GM04503 (cell line): ENCODE data around the gene CSPG5.

ENCODE experiments used
- DNase-seq: peaks from one replicate; pipeline ENCODE4 v3.0.0-alpha.2; 2012; ENCODE audit warnings: low read depth

Gene CSPG5, protein sequence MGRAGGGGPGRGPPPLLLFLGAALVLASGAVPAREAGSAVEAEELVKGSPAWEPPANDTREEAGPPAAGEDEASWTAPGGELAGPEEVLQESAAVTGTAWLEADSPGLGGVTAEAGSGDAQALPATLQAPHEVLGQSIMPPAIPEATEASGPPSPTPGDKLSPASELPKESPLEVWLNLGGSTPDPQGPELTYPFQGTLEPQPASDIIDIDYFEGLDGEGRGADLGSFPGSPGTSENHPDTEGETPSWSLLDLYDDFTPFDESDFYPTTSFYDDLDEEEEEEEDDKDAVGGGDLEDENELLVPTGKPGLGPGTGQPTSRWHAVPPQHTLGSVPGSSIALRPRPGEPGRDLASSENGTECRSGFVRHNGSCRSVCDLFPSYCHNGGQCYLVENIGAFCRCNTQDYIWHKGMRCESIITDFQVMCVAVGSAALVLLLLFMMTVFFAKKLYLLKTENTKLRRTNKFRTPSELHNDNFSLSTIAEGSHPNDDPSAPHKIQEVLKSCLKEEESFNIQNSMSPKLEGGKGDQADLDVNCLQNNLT

GRCh38 chr3:47578691-47579632, at the start of gene CSPG5:
Gene CSPG5 (minus strand): TSS chr3:47578865. CDS start chr3:47578693, 172 bp downstream.
- no peak for DNase-seq

DNA sequence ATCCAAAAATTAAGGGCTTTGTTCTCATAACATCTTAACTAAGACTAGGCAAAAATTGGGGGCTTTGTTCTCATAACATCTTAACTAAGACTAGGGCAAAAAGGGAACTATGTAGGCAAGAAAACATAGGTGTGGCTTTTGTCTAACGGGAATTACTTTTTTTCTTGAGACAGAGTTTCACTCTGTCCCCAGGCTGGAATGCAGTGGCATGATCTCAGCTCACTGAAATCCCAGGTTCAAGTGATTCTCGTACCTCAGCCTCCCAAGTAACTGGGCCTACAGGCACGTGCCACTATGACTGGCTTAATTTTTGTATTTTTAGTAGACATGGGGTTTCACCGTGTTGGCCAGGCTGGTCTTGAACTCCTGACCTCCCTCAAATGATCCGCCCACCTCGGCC, 49.8 kb upstream of the CSPG5 start:
- no peak for DNase-seq

DNA sequence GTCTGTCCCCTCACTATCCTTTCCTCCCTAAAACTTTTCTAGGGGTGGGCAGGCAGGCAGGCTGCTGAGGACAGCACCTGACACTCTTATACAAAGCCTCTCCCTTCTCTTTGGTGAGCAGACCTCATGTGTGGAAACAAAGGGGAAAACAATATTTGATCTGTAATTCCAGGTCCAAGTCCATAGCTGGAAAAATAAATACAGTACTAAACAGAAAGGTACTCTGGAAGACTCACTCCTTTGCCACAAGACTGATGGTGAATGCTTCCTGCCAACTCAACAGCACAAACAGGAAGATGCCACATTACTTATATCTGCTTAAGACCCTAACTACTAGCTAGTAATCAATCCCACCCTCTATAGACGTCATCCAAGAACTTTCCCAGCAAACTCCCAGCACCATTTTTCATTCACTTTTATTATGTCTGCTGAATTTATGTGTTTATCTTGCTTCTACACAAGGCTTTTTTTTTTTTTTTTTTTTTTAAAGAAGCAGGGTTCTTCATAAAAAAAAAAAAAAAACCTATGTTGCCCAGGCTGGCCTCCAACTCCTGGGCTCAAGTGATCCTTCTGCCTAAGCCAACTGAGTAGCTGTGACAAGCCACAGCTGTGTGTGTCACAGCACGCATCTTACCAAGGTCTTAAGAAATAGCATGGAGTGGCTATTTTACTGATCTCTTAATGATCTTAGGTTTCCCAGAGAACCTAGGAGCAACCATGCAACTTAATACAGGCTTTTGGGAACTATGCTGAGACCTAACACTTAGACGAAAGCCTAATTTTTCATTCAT, 44.2 kb upstream of the CSPG5 start:
- DNase-seq: no peak

DNA sequence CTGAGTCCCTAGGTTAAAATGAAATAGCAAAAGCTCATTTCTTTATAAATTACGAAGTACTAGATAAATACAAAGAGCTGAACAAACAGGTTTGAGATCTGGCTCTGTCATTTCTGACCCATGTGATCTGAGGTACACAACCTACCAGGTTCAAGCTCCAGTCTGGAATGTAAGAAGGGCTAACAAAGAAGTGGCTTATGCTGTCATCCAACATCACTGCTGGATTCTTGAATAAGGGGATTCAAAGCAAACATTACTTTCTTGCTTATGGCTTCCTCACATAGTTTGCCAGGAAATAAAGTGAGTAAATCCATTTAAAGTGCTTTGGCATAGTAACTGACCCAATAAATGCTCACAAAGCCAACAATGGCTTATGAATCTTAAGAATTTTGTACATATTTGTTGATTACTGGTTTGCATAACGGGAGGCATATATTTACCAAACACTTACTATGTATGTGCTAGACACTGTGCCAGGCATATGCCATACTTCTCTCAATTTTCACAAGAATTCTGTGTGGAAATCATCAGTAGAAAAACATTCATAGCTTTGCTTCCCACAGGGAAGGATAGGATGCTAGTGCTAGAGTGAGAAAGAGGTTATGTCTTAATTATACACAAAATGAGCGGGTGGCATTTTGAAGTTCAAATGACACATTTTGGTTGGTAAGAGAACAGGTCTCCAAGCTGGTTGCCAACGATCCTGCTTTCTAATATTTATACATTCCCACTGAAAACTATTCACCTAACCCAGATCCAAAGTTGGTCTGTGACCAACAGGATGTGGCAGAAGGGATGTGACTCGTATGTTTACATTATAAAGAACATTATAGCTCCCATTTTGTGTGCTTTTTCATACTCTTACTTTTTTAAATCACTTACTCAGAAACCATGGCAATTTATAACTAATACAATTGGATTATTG, 38.7 kb upstream of the CSPG5 start:
- no peak for DNase-seq

DNA sequence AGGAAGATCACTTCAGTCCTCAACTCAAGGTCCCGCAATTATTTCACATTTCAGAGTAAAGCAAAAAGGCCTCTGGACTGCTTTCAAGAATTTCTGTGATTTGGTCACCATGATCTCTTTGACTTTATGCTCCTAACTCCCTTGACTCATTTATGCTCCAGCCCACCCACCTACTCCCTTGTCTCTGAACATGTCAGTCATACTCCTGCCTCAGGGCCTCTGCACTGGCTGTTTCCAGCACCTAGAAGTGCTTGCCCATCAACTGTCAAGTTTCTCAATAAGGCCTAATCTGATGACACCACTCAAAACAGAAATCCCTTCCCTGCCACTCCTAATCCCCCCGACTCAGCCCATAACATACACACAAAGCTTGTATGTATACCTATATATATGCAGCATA, 36.1 kb upstream of the CSPG5 start:
- no peak for DNase-seq

- no peak for DNase-seq
Observed at GRCh38 chr3:47613722-47614121, 35.1 kb upstream of the CSPG5 start.

DNA sequence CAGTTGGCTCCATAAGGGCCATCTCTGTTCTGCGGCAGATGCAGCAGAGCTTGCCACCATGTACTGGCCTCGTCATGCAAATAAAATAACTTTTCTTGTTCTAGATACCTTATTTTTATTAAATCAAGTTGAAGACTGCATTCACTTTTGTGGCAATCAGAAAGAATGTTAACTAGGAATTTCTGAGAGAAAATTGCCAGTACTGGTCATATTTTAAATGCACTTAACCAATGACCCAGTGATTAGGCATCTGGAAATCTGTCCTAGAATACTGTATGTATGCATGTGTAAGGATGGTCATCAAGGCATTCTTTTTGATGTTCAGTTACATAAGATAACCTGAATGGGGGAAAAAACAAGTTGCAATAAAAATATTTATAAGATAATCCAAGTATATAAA, 34.2 kb upstream of the CSPG5 start:
- DNase-seq: no peak

GRCh38 chr3:47612178-47612577, 33.5 kb upstream of the CSPG5 start:
- peak; percentile 46 for DNase-seq

- no peak for DNase-seq
Observed at GRCh38 chr3:47611576-47611975, 32.9 kb upstream of the CSPG5 start.

- no peak for DNase-seq
Observed at GRCh38 chr3:47610583-47610982, 31.9 kb upstream of the CSPG5 start.

DNA sequence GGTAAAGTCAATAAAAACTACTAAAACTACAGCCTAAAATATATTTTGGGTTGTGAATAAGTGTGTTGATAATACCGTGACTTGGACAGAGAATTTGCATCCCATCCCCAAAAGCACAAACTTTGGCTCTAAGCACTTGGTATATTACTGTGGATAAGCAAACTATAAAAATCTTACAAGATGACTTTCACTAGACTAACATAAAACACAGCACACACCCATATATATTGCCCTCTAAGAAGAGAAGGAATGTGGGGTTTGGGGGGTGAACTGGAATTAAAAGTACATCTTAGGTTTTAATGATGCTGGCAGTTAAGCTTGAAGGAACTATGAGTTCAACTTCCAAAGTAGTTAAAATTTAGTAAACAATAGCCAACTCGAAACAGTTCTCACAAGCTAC, 28.7 kb upstream of the CSPG5 start:
- DNase-seq: no peak

- no peak for DNase-seq
Observed at GRCh38 chr3:47606165-47606564, 27.5 kb upstream of the CSPG5 start.

GRCh38 chr3:47605652-47606051, 27.0 kb upstream of the CSPG5 start:
- no peak for DNase-seq

DNA sequence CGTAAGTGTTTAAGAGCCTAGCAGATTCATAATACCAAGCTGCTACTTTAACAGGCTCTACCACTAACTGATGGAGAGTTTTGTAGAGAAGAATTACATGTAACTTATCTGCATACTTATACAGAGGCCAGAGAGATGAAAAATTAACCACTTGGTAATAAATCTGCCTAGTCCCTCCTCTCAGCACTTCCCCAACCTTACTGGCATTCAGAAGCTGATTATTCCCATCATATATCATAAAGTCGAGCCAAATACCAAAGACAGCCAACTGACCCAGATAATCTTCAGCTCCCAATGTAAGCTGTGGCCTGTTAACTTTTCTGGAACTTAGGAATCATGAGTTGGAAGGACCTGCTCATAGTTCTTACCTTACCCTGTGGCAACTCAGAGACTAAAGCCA, 25.5 kb upstream of the CSPG5 start:
- DNase-seq: no peak

DNA sequence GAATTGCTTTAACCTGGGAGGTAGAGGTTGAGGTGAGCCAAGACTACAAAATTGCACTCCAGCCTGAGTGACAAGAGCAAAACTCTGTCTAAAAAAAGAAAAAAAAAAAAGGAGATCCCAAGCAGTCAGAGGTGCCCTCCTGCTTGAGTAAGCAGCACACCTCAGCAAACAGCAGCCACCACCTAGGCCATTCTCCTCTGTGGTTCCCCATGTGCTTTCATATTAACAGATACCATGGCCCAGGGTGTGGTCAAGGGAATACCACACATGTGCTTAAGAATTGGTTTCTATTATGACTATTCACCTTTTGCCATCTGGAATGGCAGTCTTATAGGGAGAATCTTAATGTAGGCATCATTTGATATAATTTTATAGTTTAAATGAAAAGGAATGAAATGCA, 24.7 kb upstream of the CSPG5 start:
- DNase-seq: no peak

DNA sequence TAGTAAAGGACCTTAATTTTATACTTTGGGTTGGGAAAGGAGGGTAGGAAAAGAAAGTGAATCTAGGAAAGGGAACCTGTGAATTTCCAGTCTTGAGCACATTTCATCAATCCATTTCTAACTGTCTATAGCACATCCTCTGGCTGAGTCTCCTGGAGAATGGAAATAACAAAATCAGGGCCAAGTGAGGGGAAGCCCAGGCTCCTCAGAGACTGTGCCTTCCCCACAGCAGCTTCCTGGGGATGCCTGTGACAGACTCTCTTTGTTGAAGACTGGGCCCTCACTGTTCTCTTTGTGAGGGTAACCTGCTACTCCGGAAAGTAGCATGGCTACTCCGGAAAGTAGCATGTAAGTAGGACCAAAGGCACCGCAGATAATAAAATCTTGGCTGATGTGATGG, 22.6 kb upstream of the CSPG5 start:
- DNase-seq: no peak

DNA sequence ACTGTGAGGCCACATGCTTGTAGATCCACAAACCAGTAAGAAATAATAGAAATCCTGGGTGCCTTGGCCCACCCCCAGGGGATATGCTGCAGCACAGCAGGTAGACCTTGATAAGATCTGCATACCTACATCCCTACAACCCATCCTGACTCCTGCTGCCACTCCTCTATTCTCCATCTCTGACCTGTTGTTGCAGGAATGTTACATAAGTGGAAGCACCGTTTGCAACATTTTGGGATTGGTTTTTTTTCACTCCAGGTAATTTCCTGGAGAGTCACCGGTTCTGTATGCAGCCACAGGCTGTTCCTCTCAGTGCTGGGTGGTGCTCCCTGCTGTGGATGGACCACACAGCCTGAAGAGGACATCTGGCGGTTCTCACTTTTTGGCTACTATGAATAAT, 16.1 kb upstream of the CSPG5 start:
- DNase-seq: no peak

DNA sequence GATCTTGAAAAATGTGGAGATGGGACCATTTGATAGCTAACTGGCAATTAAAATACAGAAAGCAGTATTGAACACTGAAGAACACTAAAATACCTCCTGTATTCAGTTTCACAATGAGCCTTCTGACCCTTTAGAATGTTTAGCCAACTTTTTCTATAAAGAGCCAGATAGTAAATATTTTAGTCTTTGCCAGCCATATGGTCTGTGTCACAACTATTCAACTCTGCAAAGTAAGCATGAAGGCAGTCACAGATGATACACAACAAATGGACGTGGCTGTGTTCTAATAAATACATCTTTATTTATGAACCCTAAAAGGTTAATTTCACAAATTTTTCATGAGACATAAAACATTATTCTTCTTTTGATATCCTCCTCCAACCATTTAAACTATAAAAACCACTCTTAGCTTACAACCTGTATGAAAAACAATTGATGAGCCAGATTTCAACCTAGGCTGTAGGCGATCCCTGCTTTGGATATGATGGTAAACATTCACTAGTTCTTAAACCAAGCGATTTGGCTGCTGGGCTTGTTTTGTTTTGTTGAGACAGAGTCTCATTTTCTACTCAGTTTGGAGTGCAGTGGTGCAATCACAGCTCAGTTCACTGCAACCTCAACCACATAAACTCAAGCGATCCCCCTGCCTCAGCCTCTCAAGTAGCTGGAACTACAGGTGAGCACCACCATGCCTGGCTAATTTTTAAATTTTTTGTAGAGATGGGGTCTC, 13.6 kb upstream of the CSPG5 start:
- no peak for DNase-seq

DNA sequence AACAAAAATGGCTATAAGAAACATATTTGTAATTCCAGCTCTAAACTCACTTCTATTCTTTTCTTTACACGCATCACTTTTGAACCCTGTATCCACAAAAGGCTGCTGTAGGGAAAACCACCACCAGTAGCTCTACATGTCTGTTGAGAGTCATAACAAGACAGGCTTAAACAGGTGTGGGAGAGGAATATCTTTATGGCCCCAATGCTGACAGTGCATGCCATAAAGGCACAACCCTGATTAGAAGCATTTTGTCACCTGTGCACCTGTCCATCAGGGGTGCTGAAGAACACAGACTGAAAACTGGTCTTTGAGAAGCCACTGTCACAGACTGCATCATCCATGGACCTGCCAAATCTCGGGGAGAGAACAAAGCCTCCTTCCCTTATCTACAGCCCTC, 11.6 kb upstream of the CSPG5 start:
- DNase-seq: no peak

GRCh38 chr3:47588587-47588986, 9.9 kb upstream of the CSPG5 start:
- no peak for DNase-seq
